ENCODE measurements around the gene PRDX3.

- TF ChIP-seq CTCF (IDR thresholded peaks at IDR 0.05) (no peak), POLR2A (IDR thresholded peaks at IDR 0.05) (no peak)
Observed at GRCh38 chr10:119166564-119166963, 12.0 kb downstream of the PRDX3 start.
